HepG2 (cell line): ENCODE measurements around the gene FABP1. TPM values are rescaled to one million over a fixed set of nuclear protein-coding genes. Genes with fewer than 3 reads are reported as not detected.
A peak's percentile ranks its signal among the peaks of the same experiment; 100 is the strongest.

Source experiments
- DPF2 ChIP-seq: sonication (generic); formaldehyde crosslinking; IDR thresholded peaks from 2 replicates; pipeline ENCODE4 v1.4.0; 2020; ENCODE audit warnings: mild to moderate bottlenecking, low read depth, missing genetic modification reagents, borderline replicate concordance
- GPN1 ChIP-seq: sonication (generic); formaldehyde crosslinking; IDR thresholded peaks from 2 replicates; pipeline ENCODE4 v1.5.1; 2020; ENCODE audit warnings: missing genetic modification reagents, borderline replicate concordance
- HMG20A ChIP-seq: IDR thresholded peaks from 2 replicates; pipeline ENCODE4 v1.6.1; 2016; ENCODE audit warnings: borderline replicate concordance
- HOXA9 ChIP-seq: sonication (generic); formaldehyde crosslinking; IDR thresholded peaks from 2 replicates; pipeline ENCODE4 v1.8.1; 2022; ENCODE audit warnings: missing genetic modification reagents, mild to moderate bottlenecking, moderate library complexity, borderline replicate concordance
- MED8 ChIP-seq: sonication (generic); formaldehyde crosslinking; IDR thresholded peaks from 2 replicates; pipeline ENCODE4 v1.8.1; 2023; ENCODE audit warnings: mild to moderate bottlenecking, missing genetic modification reagents; ENCODE audit not compliant: insufficient replicate concordance
- NCOA5 ChIP-seq: sonication (generic); formaldehyde crosslinking; IDR thresholded peaks from 2 replicates; pipeline ENCODE4 v1.4.0; 2020; ENCODE audit warnings: missing genetic modification reagents
- NRL ChIP-seq: sonication (generic); formaldehyde crosslinking; IDR thresholded peaks from 2 replicates; pipeline ENCODE4 v1.5.0; 2020; ENCODE audit warnings: missing genetic modification reagents, mild to moderate bottlenecking, moderate library complexity, borderline replicate concordance
- SNAI1 ChIP-seq: sonication (generic); formaldehyde crosslinking; IDR thresholded peaks from 2 replicates; pipeline ENCODE4 v1.5.0; 2020; ENCODE audit warnings: mild to moderate bottlenecking, missing genetic modification reagents, borderline replicate concordance
- UBTF ChIP-seq: sonication (generic); formaldehyde crosslinking; IDR thresholded peaks from 2 replicates; pipeline ENCODE4 v1.4.0; 2020; ENCODE audit warnings: mild to moderate bottlenecking, missing genetic modification reagents
- ZBTB7B ChIP-seq: sonication (generic); formaldehyde crosslinking; IDR thresholded peaks from 2 replicates; pipeline ENCODE4 v1.4.0; 2020; ENCODE audit warnings: missing genetic modification reagents
- ZEB1 ChIP-seq: IDR thresholded peaks from 2 replicates; pipeline ENCODE4 v1.6.1; 2012; ENCODE audit warnings: mild to moderate bottlenecking, low read depth, inconsistent platforms; ENCODE audit not compliant: insufficient replicate concordance
- ZNF30 ChIP-seq: sonication (generic); formaldehyde crosslinking; IDR thresholded peaks from 2 replicates; pipeline ENCODE4 v1.5.0; 2020; ENCODE audit warnings: mild to moderate bottlenecking, missing genetic modification reagents
- ZNF317 ChIP-seq: sonication (generic); formaldehyde crosslinking; IDR thresholded peaks from 2 replicates; pipeline ENCODE4 v1.5.0; 2020; ENCODE audit warnings: mild to moderate bottlenecking, missing genetic modification reagents
- ZNF343 ChIP-seq: sonication (generic); formaldehyde crosslinking; IDR thresholded peaks from 2 replicates; pipeline ENCODE4 v1.4.0; 2020; ENCODE audit warnings: mild to moderate bottlenecking, missing genetic modification reagents
- ZNF530 ChIP-seq: sonication (generic); formaldehyde crosslinking; IDR thresholded peaks from 2 replicates; pipeline ENCODE4 v1.5.0; 2020; ENCODE audit warnings: low read depth, mild to moderate bottlenecking, missing genetic modification reagents
- ZNF557 ChIP-seq: sonication (generic); formaldehyde crosslinking; IDR thresholded peaks from 2 replicates; pipeline ENCODE4 v1.4.0; 2020; ENCODE audit warnings: missing genetic modification reagents
- ZNF687 ChIP-seq: sonication (generic); formaldehyde crosslinking; IDR thresholded peaks from 2 replicates; pipeline ENCODE4 v1.5.1; 2020; ENCODE audit warnings: mild to moderate bottlenecking, missing genetic modification reagents, moderate library complexity
- ZSCAN12 ChIP-seq: sonication (generic); formaldehyde crosslinking; IDR thresholded peaks from 2 replicates; pipeline ENCODE4 v1.9.0; 2021; ENCODE audit warnings: mild to moderate bottlenecking, missing genetic modification reagents
- polyA plus RNA-seq, 8 experiments: library from polyadenylated mRNA; depleted of rRNA in 3 of 8; stranded (reverse) in 7 of 8; unstranded in 1 of 8; fragments of >200 nt; fragmentation: Illumina TruSeq in 4 of 8; extraction: Trizol in 4 of 8; gene quantifications; 2 replicates each; pipeline versions ENCODE4 v1.2.1 to v1.2.3, GENCODE V29; 2011 to 2016; ENCODE audit warnings: low read depth in 4 of 8, missing spikeins in 1 of 8, mixed read lengths in 1 of 8; ENCODE audit not compliant: insufficient read depth in 1 of 8
- total RNA-seq, 5 experiments: library from RNA; depleted of rRNA; stranded (reverse); fragments of >200 nt; fragmentation: Illumina TruSeq; extraction: Trizol; gene quantifications; 2 replicates each; pipeline ENCODE4 v1.2.3, GENCODE V29; 2016; ENCODE audit warnings: low read depth in 1 of 5
- TF ChIP-seq, protein P1 (sequence below): IDR thresholded peaks from 2 replicates; pipeline ENCODE4 v1.6.1; 2016; ENCODE audit warnings: low read depth, borderline replicate concordance
- TF ChIP-seq, protein P2 (sequence below): sonication (generic); formaldehyde crosslinking; IDR thresholded peaks from 2 replicates; pipeline ENCODE4 v1.5.1; 2020; ENCODE audit warnings: mild to moderate bottlenecking, moderate library complexity, missing genetic modification reagents

Gene FABP1
- total and polyA plus RNA-seq, 2 of the 13 experiments (the other 11 are each of a cell fraction or from before 2014, with no cell fraction given): 644 to 1,608 TPM

DNA sequence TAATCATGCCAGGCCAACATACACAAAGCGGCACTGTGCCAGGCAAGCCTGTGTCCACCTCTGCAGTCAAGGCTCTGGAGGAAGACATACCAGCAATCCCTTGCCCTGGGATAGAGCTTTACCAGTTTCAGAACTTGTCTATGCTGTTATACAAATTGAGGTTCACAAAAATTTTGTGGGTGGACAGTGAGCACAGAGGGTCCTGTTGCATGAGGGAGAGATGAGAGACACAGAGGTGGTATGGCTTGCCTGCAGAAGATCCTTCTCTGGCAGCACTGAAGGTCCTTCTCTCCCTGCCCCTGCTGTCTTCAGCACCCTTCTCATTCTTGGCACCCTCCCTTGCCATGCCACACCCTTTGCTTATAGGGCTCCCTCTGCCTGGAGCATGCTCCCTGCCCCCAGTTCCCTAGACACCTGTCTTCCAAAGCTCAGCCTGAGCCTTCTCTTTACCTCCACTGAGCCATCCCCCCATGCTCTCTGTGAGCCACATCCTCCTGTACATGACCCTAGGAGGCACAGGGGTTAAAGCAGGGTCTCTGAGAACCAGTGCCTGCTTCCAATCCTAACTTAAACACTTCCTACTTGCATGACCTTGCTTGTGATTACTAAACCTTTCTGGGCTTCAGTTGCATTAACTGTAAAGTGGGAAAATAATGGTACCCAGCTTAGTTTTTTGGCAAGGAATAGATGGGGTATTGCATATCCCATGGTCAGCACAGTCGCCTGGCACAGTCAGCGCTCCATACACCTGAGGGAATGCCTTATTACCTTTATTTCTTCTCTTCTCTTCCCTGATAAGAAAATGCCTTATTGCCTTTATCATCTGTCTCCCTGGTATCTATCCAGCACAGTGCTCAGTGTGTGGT lies 857 bp downstream of the FABP1 start (continued):
- TF ChIP-seq GPN1 (CRISPR knock-in tag): no peak
- TF ChIP-seq SNAI1 (CRISPR knock-in tag): peak; percentile 69; the same call in 1 of the 2 replicates
- TF ChIP-seq ZBTB7B: no peak
- peak; percentile 13; the same call in 1 of the 2 replicates for TF ChIP-seq ZNF343
- 0 out of 2 replicates have a peak, but pooled peaks have one; percentile 23 for TF ChIP-seq ZSCAN12 (CRISPR knock-in tag)
- TF ChIP-seq, protein P1, sequence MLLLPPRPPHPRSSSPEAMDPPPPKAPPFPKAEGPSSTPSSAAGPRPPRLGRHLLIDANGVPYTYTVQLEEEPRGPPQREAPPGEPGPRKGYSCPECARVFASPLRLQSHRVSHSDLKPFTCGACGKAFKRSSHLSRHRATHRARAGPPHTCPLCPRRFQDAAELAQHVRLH: no peak; the same call in 1 of the 2 replicates
- TF ChIP-seq HMG20A (CRISPR knock-in tag): peak; percentile 2; the same call in 1 of the 2 replicates
- TF ChIP-seq ZNF530 (CRISPR knock-in tag): 0 out of 2 replicates have a peak, but pooled peaks have one; percentile 33
- TF ChIP-seq MED8 (CRISPR knock-in tag): no peak
- no peak for TF ChIP-seq UBTF (CRISPR knock-in tag)
- TF ChIP-seq NRL: 0 out of 2 replicates have a peak, but pooled peaks have one; percentile 39
- no peak for TF ChIP-seq ZNF557
- no peak for TF ChIP-seq ZNF30 (CRISPR knock-in tag)
- no peak for TF ChIP-seq DPF2 (CRISPR knock-in tag)
- TF ChIP-seq, protein P2, sequence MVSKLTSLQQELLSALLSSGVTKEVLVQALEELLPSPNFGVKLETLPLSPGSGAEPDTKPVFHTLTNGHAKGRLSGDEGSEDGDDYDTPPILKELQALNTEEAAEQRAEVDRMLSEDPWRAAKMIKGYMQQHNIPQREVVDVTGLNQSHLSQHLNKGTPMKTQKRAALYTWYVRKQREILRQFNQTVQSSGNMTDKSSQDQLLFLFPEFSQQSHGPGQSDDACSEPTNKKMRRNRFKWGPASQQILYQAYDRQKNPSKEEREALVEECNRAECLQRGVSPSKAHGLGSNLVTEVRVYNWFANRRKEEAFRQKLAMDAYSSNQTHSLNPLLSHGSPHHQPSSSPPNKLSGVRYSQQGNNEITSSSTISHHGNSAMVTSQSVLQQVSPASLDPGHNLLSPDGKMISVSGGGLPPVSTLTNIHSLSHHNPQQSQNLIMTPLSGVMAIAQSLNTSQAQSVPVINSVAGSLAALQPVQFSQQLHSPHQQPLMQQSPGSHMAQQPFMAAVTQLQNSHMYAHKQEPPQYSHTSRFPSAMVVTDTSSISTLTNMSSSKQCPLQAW: peak; percentile 44; the same call in 1 of the 2 replicates
- peak; percentile 45 for TF ChIP-seq ZNF687
- no peak; the same call in 1 of the 2 replicates for TF ChIP-seq HOXA9 (CRISPR knock-in tag)
- no peak for TF ChIP-seq ZEB1
- 0 out of 2 replicates have a peak, but pooled peaks have one; percentile 9 for TF ChIP-seq NCOA5 (CRISPR knock-in tag)
- no peak; the same call in 1 of the 2 replicates for TF ChIP-seq ZNF317
